Epithelial cell of proximal tubule (primary cell): Measurements from ENCODE around the gene REEP3. TPM values are rescaled to one million over a fixed set of nuclear protein-coding genes. Genes with fewer than 3 reads are reported as not detected.

Experiments
- DNase-seq: peaks from one replicate; pipeline ENCODE4 v3.0.0-alpha.2; 2011; ENCODE audit warnings: low read depth
- H3K4me3 ChIP-seq: 2 replicates; pipeline ENCODE4 v1.5.1; 2011; ENCODE audit warnings: low read depth, mild to moderate bottlenecking, low read length
- CTCF ChIP-seq: conservative IDR thresholded peaks from 2 replicates; pipeline ENCODE4 v1.5.1; 2012; ENCODE audit warnings: low read depth, mild to moderate bottlenecking, low read length
- total RNA-seq: library from RNA; depleted of rRNA; stranded (reverse); fragments of >200 nt; gene quantifications from 2 replicates; pipeline ENCODE4 v1.2.3, GENCODE V29; 2015

The REEP3 gene
- total RNA-seq, 1 donor from 2014 or later: 58.6 TPM

- TF ChIP-seq CTCF: no peak
- H3K4me3 ChIP-seq: no peak overlapping the region
Observed at GRCh38 chr10:63624701-63625100, 103.5 kb downstream of the REEP3 start.

DNA sequence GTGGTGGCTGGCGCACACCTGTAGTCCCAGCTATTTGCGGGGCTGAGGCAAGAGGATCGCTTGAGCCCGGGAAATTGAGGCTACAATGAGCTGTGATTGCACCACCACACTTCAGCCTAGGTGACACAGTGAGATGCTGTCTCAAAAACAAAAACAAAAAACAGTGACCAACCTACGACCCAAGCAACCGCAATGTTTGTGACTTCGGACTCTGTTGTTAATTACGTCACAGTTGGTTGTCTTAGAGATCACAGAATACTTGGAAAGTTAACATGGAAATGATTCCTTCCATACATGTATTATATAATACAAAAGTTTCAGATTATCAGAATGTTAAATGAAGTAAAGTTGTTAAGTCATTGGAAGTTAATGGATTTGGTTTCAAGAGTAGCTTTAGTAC, 106.2 kb downstream of the REEP3 start:
- no peak overlapping the region for H3K4me3 ChIP-seq
- DNase-seq: no peak
- no peak for TF ChIP-seq CTCF

More at GRCh38 chr10:63624701-63625100, 103.5 kb downstream of the REEP3 start:
- no peak for DNase-seq

- DNase-seq: no peak
- H3K4me3 ChIP-seq: no peak overlapping the region
- no peak for TF ChIP-seq CTCF
Observed at GRCh38 chr10:63627881-63628296, 106.7 kb downstream of the REEP3 start.

- DNase-seq: no peak
- TF ChIP-seq CTCF: no peak
- H3K4me3 ChIP-seq: peak overlapping the region; percentile 76
Observed at GRCh38 chr10:63628526-63629362, 107.5 kb downstream of the REEP3 start.

GRCh38 chr10:63629363-63630084, 108.3 kb downstream of the REEP3 start:
- TF ChIP-seq CTCF: peak; percentile 93
- peak; percentile 96 for DNase-seq
- peak overlapping the region; percentile 76 for H3K4me3 ChIP-seq

DNA sequence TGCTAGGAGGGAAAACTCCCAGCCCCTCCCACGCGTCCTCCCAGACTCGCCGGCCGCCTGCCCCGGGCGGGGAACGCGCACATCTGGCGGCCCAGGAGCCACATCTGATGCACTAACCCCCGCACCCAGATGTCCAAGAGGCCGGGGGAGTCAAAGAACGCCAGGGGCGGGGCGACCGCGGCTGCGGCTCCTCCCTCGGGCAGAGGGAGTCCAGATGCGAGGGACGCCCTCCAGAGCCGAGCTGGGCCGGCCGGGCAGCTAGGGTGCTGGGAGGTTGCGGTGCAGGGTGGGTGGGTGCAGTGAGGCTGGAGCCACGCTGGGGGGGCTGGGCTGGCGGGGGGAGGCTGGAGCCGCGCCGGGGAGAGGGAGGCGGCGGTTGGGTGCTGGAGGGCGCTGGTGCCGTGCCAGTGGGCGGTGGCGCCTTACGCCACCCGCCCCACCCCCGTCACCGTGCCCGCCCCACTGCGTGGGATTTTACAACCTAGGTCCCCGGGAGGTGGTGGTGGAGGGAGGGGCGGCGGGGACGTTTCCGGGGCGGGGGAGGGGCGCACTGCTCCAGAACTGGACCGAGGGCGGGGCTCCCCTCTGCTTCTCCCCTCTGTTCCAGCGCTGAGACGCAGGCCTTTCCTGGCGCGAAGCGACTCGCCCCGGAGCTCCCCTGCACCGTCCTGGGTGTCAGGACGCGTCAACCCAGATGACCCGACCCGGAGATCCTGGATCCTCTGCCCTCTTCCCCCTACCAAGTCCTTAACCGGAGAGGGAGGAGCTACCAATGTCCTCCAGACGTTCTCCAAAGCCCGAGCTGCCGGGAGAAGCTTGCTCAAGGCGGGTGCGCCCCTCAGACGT, 109.1 kb downstream of the REEP3 start:
- DNase-seq: no peak
- peak overlapping the region; percentile 76 for H3K4me3 ChIP-seq
- TF ChIP-seq CTCF: no peak
